ENCODE results near the gene PRDM11. TPM values are rescaled to one million over a fixed set of nuclear protein-coding genes. Genes with fewer than 3 reads are reported as not detected.

The PRDM11 gene
- total and polyA plus RNA-seq, 9 donors: 8.7 to 45.4 (median 28.9) TPM

GRCh38 chr11:45279645-45280044 lies 133.2 kb downstream of the PRDM11 start:
- no peak for DNase-seq
- intact Hi-C loops (cut with DNase I): no loop called here
- Histone ChIP-seq H3K27ac (no peak overlapping the region), H3K9me3 (no peaks in the 10 kb centered on the region), H3K4me3 (no peak overlapping the region), H3K36me3 (no peaks in the 10 kb centered on the region), H3K4me1 (ENCODE audit: insufficient read depth) (no peaks in the 10 kb centered on the region), H3K27me3 (no peaks in the 10 kb centered on the region)
- TF ChIP-seq CTCF (IDR thresholded peaks at IDR 0.05) (no peak), POLR2A (IDR thresholded peaks at IDR 0.05) (no peak), EP300 (IDR thresholded peaks at IDR 0.05) (no peak)
- WGBS, 3 donors: 90 to 92% (median 92%) methylated on average over 2 of the region's 2 CpGs

- Histone ChIP-seq H3K36me3 (no peaks in the 10 kb centered on the region), H3K4me1 (ENCODE audit: insufficient read depth) (no peaks in the 10 kb centered on the region), H3K4me3 (no peak overlapping the region), H3K27ac (no peak overlapping the region), H3K9me3 (no peaks in the 10 kb centered on the region), H3K27me3 (no peaks in the 10 kb centered on the region)
- intact Hi-C loops (cut with DNase I): no loop called here
- 59 to 66% (median 60%) methylated on average over 3 of the region's 3 CpGs for WGBS, 3 donors
- no peak for TF ChIP-seq POLR2A (IDR thresholded peaks at IDR 0.05)
- TF ChIP-seq EP300 (IDR thresholded peaks at IDR 0.05): no peak
- TF ChIP-seq CTCF (IDR thresholded peaks at IDR 0.05): no peak
- no peak for DNase-seq
These were observed 134.0 kb downstream of the PRDM11 start for GRCh38 chr11:45280449-45280848.

DNA sequence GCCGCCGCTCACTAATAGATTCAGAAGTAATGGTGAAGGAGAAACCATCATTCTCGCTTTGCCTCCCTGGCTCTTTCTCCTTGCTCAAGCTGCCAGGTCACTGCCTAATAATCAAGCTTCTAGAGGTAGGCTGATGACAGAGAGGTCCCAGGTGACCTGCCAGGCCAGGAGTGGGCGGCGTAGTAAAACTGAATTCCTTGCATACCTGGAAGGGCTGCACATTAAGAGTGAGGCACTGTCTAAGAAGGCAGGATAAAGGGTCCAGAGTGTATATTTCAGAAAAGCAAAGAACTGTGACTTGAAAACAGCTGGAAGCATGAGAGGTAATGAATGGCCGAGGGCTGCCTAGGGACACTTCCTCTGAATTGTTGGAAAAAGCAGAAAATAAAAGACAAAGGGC lies 135.6 kb downstream of the PRDM11 start:
- TF ChIP-seq CTCF (IDR thresholded peaks at IDR 0.05) (no peak), POLR2A (IDR thresholded peaks at IDR 0.05) (no peak), EP300 (IDR thresholded peaks at IDR 0.05) (no peak)
- 72 to 92% (median 88%) methylated on average over 6 of the region's 6 CpGs for WGBS, 3 donors
- no peaks in the 10 kb centered on the region for H3K27me3 ChIP-seq

More for the DNA sequence above, 135.6 kb downstream of the PRDM11 start:
- H3K4me1 ChIP-seq (ENCODE audit: insufficient read depth): peaks cover 2% of the 10 kb centered on the region
- no peak for DNase-seq
- H3K36me3 ChIP-seq: no peaks in the 10 kb centered on the region
- H3K27ac ChIP-seq: no peak overlapping the region
- intact Hi-C loops (cut with DNase I): no loop called here
- H3K4me3 ChIP-seq: no peak overlapping the region
- peaks cover 0 to 1% of the 10 kb centered on the region in 2 donors for H3K9me3 ChIP-seq

Other genes starting within 250 kb of the PRDM11 start
- 10 to 100 TPM in 6 of 7 donors, 1 to 10 TPM in 1; 9.2 to 51.9 (median 21.8) TPM for gene TP53I11, start 195.8 kb upstream of the PRDM11 start, total RNA-seq
- gene TP53I11, start 195.8 kb upstream of the PRDM11 start, polyA plus RNA-seq: 10 to 100 TPM; 20.3 to 26.6 TPM
- gene SYT13, start 139.7 kb downstream of the PRDM11 start, total RNA-seq: 1 to 10 TPM in 1 of 7 donors, under 1 TPM in 3, not detected in 3; 0.13 to 1.0 (median 0.49) TPM
- under 1 TPM in 1 of 2 donors, not detected in 1; 0.43 TPM for gene SYT13, start 139.7 kb downstream of the PRDM11 start, polyA plus RNA-seq